Activated gamma-delta T cell (primary cell): ENCODE data around the gene ROGDI.
A peak's percentile ranks its signal among the peaks of the same experiment; 100 is the strongest.

Experiments
- DNase-seq: peaks from one replicate; lab custom pipeline; 2025; lab: John Stamatoyannopoulos, UW

ROGDI gene

GRCh38 chr16:4767872-4768548 lies 34.4 kb downstream of the ROGDI start:
- DNase-seq: no peak

GRCh38 chr16:4766875-4767628 lies 35.4 kb downstream of the ROGDI start, which contains the start of gene ZNF500:
Gene ZNF500, minus strand, starts transcription at chr16:4767162. Its CDS starts 1,184 bp downstream, at chr16:4765978.
- peak; percentile 90 for DNase-seq

- no peak for DNase-seq
Measured at GRCh38 chr16:4765511-4766474, 36.6 kb downstream of the ROGDI start.

GRCh38 chr16:4763791-4764190 lies 38.6 kb downstream of the ROGDI start:
- no peak for DNase-seq

GRCh38 chr16:4762205-4762604 lies 40.2 kb downstream of the ROGDI start:
- DNase-seq: no peak

GRCh38 chr16:4760221-4760910 lies 42.1 kb downstream of the ROGDI start:
- DNase-seq: no peak

GRCh38 chr16:4755687-4756086 lies 46.7 kb downstream of the ROGDI start:
- DNase-seq: no peak

GRCh38 chr16:4754865-4755264 lies 47.6 kb downstream of the ROGDI start:
- DNase-seq: no peak

GRCh38 chr16:4753227-4753626 lies 49.2 kb downstream of the ROGDI start:
- DNase-seq: no peak

GRCh38 chr16:4752351-4753100 lies 49.9 kb downstream of the ROGDI start:
- DNase-seq: no peak

GRCh38 chr16:4750896-4751295 lies 51.5 kb downstream of the ROGDI start:
- no peak for DNase-seq

- no peak for DNase-seq
Measured at GRCh38 chr16:4749700-4750257, 52.7 kb downstream of the ROGDI start.

- DNase-seq: no peak
Measured at GRCh38 chr16:4748682-4749411, 53.6 kb downstream of the ROGDI start.

GRCh38 chr16:4747906-4748681 lies 54.3 kb downstream of the ROGDI start:
- DNase-seq: no peak

GRCh38 chr16:4746991-4747574 lies 55.4 kb downstream of the ROGDI start:
- no peak for DNase-seq
